Measurements from ENCODE around the gene IPO5. TPM values are rescaled to one million over a fixed set of nuclear protein-coding genes. Genes with fewer than 3 reads are reported as not detected.

The IPO5 gene
- total RNA-seq, 1 experiment from 2014 or later: 342 TPM

GRCh38 chr13:97913206-97913605, 40.3 kb upstream of the IPO5 start:
- DNase-seq: no peak
- Mint-ChIP-seq H3K9me3 (peaks cover 0 to 12% of the 10 kb centered on the region in 2 experiments; a peak in 3 of 5 replicates), H3K27ac (no peak overlapping the region), H3K27me3 (ENCODE audit: low read depth) (no peaks in the 10 kb centered on the region; the same call in none of the 2 replicates), H3K4me1 (no peaks in the 10 kb centered on the region), H3K4me3 (no peak overlapping the region), H3K36me3 (ENCODE audit: insufficient read depth in 1 of 3, low read depth in 3 of 3) (no peaks in the 10 kb centered on the region)
- Histone ChIP-seq H3K23me2 (ENCODE audit: insufficient read length, low read depth, low read length, poor library complexity, severe bottlenecking) (no peaks in the 10 kb centered on the region), H3K9me3 (ENCODE audit: control insufficient read depth, low read depth, low read length) (no peaks in the 10 kb centered on the region), H3T11ph (ENCODE audit: low read length) (no peak overlapping the region), H2BK5ac (ENCODE audit: insufficient read length, low read length) (no peak overlapping the region), H4K20me1 (ENCODE audit: control insufficient read depth, insufficient read depth, insufficient read length) (no peaks in the 10 kb centered on the region), H2BK20ac (ENCODE audit: low read depth, low read length, poor library complexity, severe bottlenecking) (no peak overlapping the region), H3K79me2 (ENCODE audit: insufficient read depth, low read length) (no peaks in the 10 kb centered on the region), H4K91ac (ENCODE audit: insufficient read length, low read depth, low read length) (no peak overlapping the region), H2AK5ac (ENCODE audit: insufficient read length, low read length) (no peak overlapping the region), H4K5ac (ENCODE audit: insufficient read length, low read depth, low read length) (no peak overlapping the region), H3K27me3 (ENCODE audit: insufficient read depth, low read length) (no peaks in the 10 kb centered on the region), H3K18ac (ENCODE audit: insufficient read length, low read depth, low read length) (no peak overlapping the region), H3K9ac (ENCODE audit: extremely low read depth, insufficient read length, low read length) (no peak overlapping the region), H3K56ac (ENCODE audit: insufficient read length, low read depth, low read length) (no peak overlapping the region), H2BK120ac (ENCODE audit: low read depth, low read length, poor library complexity, severe bottlenecking) (no peak overlapping the region), H2BK15ac (ENCODE audit: low read depth, low read length) (no peak overlapping the region), H3K14ac (ENCODE audit: insufficient read depth, low read length) (no peak overlapping the region), H4K8ac (replicated peaks; ENCODE audit: insufficient read length, low read depth, low read length) (no peak overlapping the region), H2BK12ac (ENCODE audit: insufficient read length, low read depth, low read length) (no peak overlapping the region), H3K4me2 (ENCODE audit: insufficient read depth, insufficient read length, low read length) (no peak overlapping the region), H3K4me1 (ENCODE audit: insufficient read depth, low read length) (no peaks in the 10 kb centered on the region), H2AFZ (ENCODE audit: low read length) (no peak overlapping the region), H3K27ac (ENCODE audit: insufficient read length, low read depth, low read length) (no peak overlapping the region), H3K4ac (ENCODE audit: low read depth, low read length) (no peak overlapping the region), H3K23ac (ENCODE audit: insufficient read length, low read depth, low read length) (no peak overlapping the region), H3K79me1 (ENCODE audit: insufficient read depth, low read depth, low read length, poor library complexity, severe bottlenecking) (no peaks in the 10 kb centered on the region)
- TF ChIP-seq CTCF (conservative IDR thresholded peaks at IDR 0.05): no peak
- WGBS (ENCODE audit: extremely low coverage, insufficient read length, low lambda C conversion rate): no CpG with 5 or more reads among the region's 2 CpGs

Measured in H9 (cell line).